HEK293 (cell line): ENCODE measurements around the gene GALNS.

Experiments
- CTCF ChIA-PET: fragments of 350-600 bp; formaldehyde crosslinking; extraction: SDS; loops from one replicate; lab custom pipeline; 2021; ENCODE audit warnings: antibody characterized with exemption; lab: Yijun Ruan, JAX
- POLR2A ChIA-PET: fragments of 300-600 bp; formaldehyde crosslinking; extraction: SDS; loops from one replicate; lab custom pipeline; 2020; ENCODE audit warnings: antibody characterized with exemption, inconsistent platforms; lab: Yijun Ruan, JAX
- H3K27ac ChIP-seq: fragments of 200-500 bp; sonication (Bioruptor generic); 2 replicates; pipeline ENCODE4 v1.5.1; 2014; ENCODE audit warnings: low read depth, low read length, control low read depth, inconsistent platforms; ENCODE audit errors: extremely low read depth
- H3K36me3 ChIP-seq, 2 experiments: fragments of 200-500 bp in 1 of 2; sonication (Bioruptor generic) in 1 of 2; 1 replicate in 1 of 2; 2 replicates in 1 of 2; pipeline ENCODE4 v1.5.1; 2014 to 2017; ENCODE audit warnings: inconsistent platforms in 2 of 2, low read length in 2 of 2; ENCODE audit not compliant: control insufficient read depth in 2 of 2, insufficient read depth in 1 of 2
- H3K4me1 ChIP-seq: fragments of 200-500 bp; sonication (Bioruptor generic); 2 replicates; pipeline ENCODE4 v1.5.1; 2014; ENCODE audit warnings: mild to moderate bottlenecking, low read length, inconsistent platforms; ENCODE audit not compliant: control insufficient read depth, insufficient read depth
- H3K4me3 ChIP-seq: 2 replicates; pipeline ENCODE4 v1.5.1; 2011; ENCODE audit warnings: low read depth, mild to moderate bottlenecking, control low read depth, low read length, moderate library complexity
- H3K9me3 ChIP-seq: fragments of 200-500 bp; sonication (Bioruptor generic); 2 replicates; pipeline ENCODE4 v1.5.1; 2014; ENCODE audit warnings: low read depth, low read length, inconsistent platforms; ENCODE audit not compliant: control insufficient read depth, insufficient read depth
- MYNN ChIP-seq: fragments of 450-650 bp; formaldehyde crosslinking; IDR thresholded peaks from 2 replicates; pipeline ENCODE4 v1.5.1; 2016; ENCODE audit warnings: missing biosample characterization, missing genetic modification characterization, borderline replicate concordance
- RBAK ChIP-seq: fragments of 450-650 bp; formaldehyde crosslinking; IDR thresholded peaks from 2 replicates; pipeline ENCODE4 v1.5.1; 2016; ENCODE audit warnings: missing biosample characterization, missing genetic modification characterization
- SP2 ChIP-seq: fragments of 450-650 bp; formaldehyde crosslinking; IDR thresholded peaks from 2 replicates; pipeline ENCODE4 v1.5.1; 2016; ENCODE audit warnings: missing biosample characterization, missing genetic modification characterization
- SP7 ChIP-seq: fragments of 450-650 bp; formaldehyde crosslinking; IDR thresholded peaks from 2 replicates; pipeline ENCODE4 v1.5.1; 2016; ENCODE audit warnings: missing biosample characterization, missing genetic modification characterization
- WT1 ChIP-seq: fragments of 450-650 bp; formaldehyde crosslinking; IDR thresholded peaks from 2 replicates; pipeline ENCODE4 v1.5.1; 2016; ENCODE audit warnings: missing biosample characterization, missing genetic modification characterization
- ZBTB48 ChIP-seq: fragments of 450-650 bp; formaldehyde crosslinking; IDR thresholded peaks from 2 replicates; pipeline ENCODE4 v1.5.1; 2016; ENCODE audit warnings: missing biosample characterization, missing genetic modification characterization
- ZIC2 ChIP-seq: fragments of 450-650 bp; formaldehyde crosslinking; IDR thresholded peaks from 2 replicates; pipeline ENCODE4 v1.5.1; 2016; ENCODE audit warnings: missing biosample characterization, missing genetic modification characterization
- ZNF211 ChIP-seq: fragments of 450-650 bp; formaldehyde crosslinking; IDR thresholded peaks from 2 replicates; pipeline ENCODE4 v1.5.1; 2016; ENCODE audit warnings: low read depth, missing biosample characterization, missing genetic modification characterization
- ZNF362 ChIP-seq: fragments of 450-650 bp; formaldehyde crosslinking; IDR thresholded peaks from 2 replicates; pipeline ENCODE4 v1.5.1; 2016; ENCODE audit warnings: missing biosample characterization, missing genetic modification characterization
- ZNF394 ChIP-seq: fragments of 450-650 bp; formaldehyde crosslinking; IDR thresholded peaks from 2 replicates; pipeline ENCODE4 v1.5.1; 2016; ENCODE audit warnings: missing biosample characterization, missing genetic modification characterization, mild to moderate bottlenecking, moderate library complexity, borderline replicate concordance
- ZNF433 ChIP-seq: fragments of 450-650 bp; formaldehyde crosslinking; IDR thresholded peaks from 2 replicates; pipeline ENCODE4 v1.5.1; 2016; ENCODE audit warnings: missing biosample characterization, missing genetic modification characterization, low read depth
- ZNF585B ChIP-seq: fragments of 450-650 bp; formaldehyde crosslinking; IDR thresholded peaks from 2 replicates; pipeline ENCODE4 v1.5.1; 2016; ENCODE audit warnings: missing biosample characterization, missing genetic modification characterization
- ZNF596 ChIP-seq: fragments of 450-650 bp; IDR thresholded peaks from 2 replicates; pipeline ENCODE4 v1.5.0; 2018; ENCODE audit warnings: missing biosample characterization, mild to moderate bottlenecking, missing genetic modification characterization, moderate library complexity
- ZNF654 ChIP-seq: fragments of 450-650 bp; formaldehyde crosslinking; IDR thresholded peaks from 2 replicates; pipeline ENCODE4 v1.5.1; 2016; ENCODE audit warnings: low read depth, missing biosample characterization, missing genetic modification characterization
- ZNF704 ChIP-seq: fragments of 450-650 bp; formaldehyde crosslinking; IDR thresholded peaks from 2 replicates; pipeline ENCODE4 v1.5.1; 2016; ENCODE audit warnings: missing biosample characterization, missing genetic modification characterization
- ZNF843 ChIP-seq: fragments of 450-650 bp; formaldehyde crosslinking; IDR thresholded peaks from 2 replicates; pipeline ENCODE4 v1.5.1; 2016; ENCODE audit warnings: missing biosample characterization, missing genetic modification characterization
- TF ChIP-seq, protein P1 (sequence below): fragments of 450-650 bp; formaldehyde crosslinking; IDR thresholded peaks from 2 replicates; pipeline ENCODE4 v1.5.1; 2016; ENCODE audit warnings: missing biosample characterization, missing genetic modification characterization
- TF ChIP-seq, protein P2 (sequence below): fragments of 450-650 bp; formaldehyde crosslinking; IDR thresholded peaks from 2 replicates; pipeline ENCODE4 v1.5.1; 2016; ENCODE audit warnings: missing biosample characterization, missing genetic modification characterization
- TF ChIP-seq, protein P3 (sequence below): fragments of 450-650 bp; formaldehyde crosslinking; IDR thresholded peaks from 2 replicates; pipeline ENCODE4 v1.5.1; 2016; ENCODE audit warnings: missing biosample characterization, missing genetic modification characterization
- TF ChIP-seq, protein P4 (sequence below): fragments of 450-650 bp; formaldehyde crosslinking; IDR thresholded peaks from 2 replicates; pipeline ENCODE4; 2016; ENCODE audit warnings: missing biosample characterization, missing genetic modification characterization

Gene GALNS

DNA sequence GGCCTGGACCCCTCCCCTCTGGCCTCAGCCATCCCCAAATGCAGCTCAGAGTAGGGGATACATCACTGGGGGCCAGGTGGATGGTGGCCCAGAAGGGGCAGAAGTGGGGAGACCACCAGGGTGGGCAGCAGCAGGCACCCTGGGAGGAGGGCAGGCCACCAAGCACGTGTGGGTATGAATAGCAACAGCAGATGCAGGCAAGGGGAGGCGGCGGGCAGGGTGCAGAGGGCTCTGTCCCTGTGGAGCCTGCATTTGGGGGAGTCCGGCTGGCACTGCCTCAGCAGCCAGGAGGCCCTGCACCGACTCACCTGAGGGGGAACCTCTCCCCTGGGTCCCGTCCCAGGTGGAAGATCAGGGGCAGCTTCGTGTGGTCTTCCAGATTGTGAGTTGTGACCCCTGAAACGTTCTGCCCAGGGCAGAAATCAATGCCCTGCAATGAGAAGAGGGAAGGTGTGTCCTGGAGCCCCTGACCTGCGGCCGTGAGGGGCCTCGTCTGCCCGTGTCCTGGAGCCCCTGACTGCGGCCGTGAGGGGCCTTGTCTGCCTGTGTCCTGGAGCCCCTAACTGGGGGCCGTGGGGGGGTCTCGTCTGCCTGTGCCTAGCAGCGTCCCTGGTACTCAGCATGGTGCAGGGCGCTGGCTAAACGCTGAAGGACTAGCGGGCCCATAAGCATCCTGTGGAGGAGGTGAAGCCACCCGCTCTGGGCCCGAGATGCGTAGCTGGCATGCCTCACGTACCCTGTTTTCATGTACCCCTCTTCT lies 34.3 kb downstream of the GALNS start:
- Histone ChIP-seq H3K36me3 (peaks cover 0 to 8% of the 10 kb centered on the region in 2 experiments; a peak in 1 of 3 replicates), H3K9me3 (no peaks in the 10 kb centered on the region), H3K27ac (no peak overlapping the region), H3K4me1 (no peaks in the 10 kb centered on the region), H3K4me3 (no peak overlapping the region)
- ChIA-PET POLR2A (no interaction called here), CTCF (interaction anchor here (0.7 kb wide), 1 partner anchor 458 kb away, joined by 5 read pairs; no protein-coding TSS in a partner anchor)
- TF ChIP-seq ZNF654 (tag by site-specific recombination) (no peak), ZNF585B (tag by site-specific recombination) (no peak), SP7 (no peak), ZNF394 (no peak), ZIC2 (tag by site-specific recombination) (no peak), SP2 (tag by site-specific recombination) (no peak), ZNF362 (tag by site-specific recombination) (no peak), ZNF596 (no peak), WT1 (tag by site-specific recombination) (no peak), RBAK (no peak), ZNF704 (tag by site-specific recombination) (no peak), MYNN (tag by site-specific recombination) (no peak), ZNF843 (no peak), ZBTB48 (tag by site-specific recombination) (no peak), ZNF211 (tag by site-specific recombination) (no peak), ZNF433 (tag by site-specific recombination) (no peak)
- TF ChIP-seq, protein P1, sequence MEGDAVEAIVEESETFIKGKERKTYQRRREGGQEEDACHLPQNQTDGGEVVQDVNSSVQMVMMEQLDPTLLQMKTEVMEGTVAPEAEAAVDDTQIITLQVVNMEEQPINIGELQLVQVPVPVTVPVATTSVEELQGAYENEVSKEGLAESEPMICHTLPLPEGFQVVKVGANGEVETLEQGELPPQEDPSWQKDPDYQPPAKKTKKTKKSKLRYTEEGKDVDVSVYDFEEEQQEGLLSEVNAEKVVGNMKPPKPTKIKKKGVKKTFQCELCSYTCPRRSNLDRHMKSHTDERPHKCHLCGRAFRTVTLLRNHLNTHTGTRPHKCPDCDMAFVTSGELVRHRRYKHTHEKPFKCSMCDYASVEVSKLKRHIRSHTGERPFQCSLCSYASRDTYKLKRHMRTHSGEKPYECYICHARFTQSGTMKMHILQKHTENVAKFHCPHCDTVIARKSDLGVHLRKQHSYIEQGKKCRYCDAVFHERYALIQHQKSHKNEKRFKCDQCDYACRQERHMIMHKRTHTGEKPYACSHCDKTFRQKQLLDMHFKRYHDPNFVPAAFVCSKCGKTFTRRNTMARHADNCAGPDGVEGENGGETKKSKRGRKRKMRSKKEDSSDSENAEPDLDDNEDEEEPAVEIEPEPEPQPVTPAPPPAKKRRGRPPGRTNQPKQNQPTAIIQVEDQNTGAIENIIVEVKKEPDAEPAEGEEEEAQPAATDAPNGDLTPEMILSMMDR (tag by site-specific recombination), result no peak
- TF ChIP-seq, protein P2, sequence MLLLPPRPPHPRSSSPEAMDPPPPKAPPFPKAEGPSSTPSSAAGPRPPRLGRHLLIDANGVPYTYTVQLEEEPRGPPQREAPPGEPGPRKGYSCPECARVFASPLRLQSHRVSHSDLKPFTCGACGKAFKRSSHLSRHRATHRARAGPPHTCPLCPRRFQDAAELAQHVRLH (tag by site-specific recombination), result no peak
- TF ChIP-seq, protein P3, sequence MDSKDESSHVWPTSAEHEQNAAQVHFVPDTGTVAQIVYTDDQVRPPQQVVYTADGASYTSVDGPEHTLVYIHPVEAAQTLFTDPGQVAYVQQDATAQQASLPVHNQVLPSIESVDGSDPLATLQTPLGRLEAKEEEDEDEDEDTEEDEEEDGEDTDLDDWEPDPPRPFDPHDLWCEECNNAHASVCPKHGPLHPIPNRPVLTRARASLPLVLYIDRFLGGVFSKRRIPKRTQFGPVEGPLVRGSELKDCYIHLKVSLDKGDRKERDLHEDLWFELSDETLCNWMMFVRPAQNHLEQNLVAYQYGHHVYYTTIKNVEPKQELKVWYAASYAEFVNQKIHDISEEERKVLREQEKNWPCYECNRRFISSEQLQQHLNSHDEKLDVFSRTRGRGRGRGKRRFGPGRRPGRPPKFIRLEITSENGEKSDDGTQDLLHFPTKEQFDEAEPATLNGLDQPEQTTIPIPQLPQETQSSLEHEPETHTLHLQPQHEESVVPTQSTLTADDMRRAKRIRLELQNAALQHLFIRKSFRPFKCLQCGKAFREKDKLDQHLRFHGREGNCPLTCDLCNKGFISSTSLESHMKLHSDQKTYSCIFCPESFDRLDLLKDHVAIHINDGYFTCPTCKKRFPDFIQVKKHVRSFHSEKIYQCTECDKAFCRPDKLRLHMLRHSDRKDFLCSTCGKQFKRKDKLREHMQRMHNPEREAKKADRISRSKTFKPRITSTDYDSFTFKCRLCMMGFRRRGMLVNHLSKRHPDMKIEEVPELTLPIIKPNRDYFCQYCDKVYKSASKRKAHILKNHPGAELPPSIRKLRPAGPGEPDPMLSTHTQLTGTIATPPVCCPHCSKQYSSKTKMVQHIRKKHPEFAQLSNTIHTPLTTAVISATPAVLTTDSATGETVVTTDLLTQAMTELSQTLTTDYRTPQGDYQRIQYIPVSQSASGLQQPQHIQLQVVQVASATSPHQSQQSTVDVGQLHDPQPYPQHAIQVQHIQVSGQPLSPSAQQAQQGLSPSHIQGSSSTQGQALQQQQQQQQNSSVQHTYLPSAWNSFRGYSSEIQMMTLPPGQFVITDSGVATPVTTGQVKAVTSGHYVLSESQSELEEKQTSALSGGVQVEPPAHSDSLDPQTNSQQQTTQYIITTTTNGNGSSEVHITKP (tag by site-specific recombination), result no peak
- TF ChIP-seq, protein P4, sequence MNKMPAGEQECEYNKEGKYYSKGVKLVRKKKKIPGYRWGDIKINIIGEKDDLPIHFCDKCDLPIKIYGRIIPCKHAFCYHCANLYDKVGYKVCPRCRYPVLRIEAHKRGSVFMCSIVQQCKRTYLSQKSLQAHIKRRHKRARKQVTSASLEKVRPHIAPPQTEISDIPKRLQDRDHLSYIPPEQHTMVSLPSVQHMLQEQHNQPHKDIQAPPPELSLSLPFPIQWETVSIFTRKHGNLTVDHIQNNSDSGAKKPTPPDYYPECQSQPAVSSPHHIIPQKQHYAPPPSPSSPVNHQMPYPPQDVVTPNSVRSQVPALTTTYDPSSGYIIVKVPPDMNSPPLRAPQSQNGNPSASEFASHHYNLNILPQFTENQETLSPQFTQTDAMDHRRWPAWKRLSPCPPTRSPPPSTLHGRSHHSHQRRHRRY (tag by site-specific recombination), result no peak
